ENCODE data around the gene PALD1.

PALD1 gene

DNA sequence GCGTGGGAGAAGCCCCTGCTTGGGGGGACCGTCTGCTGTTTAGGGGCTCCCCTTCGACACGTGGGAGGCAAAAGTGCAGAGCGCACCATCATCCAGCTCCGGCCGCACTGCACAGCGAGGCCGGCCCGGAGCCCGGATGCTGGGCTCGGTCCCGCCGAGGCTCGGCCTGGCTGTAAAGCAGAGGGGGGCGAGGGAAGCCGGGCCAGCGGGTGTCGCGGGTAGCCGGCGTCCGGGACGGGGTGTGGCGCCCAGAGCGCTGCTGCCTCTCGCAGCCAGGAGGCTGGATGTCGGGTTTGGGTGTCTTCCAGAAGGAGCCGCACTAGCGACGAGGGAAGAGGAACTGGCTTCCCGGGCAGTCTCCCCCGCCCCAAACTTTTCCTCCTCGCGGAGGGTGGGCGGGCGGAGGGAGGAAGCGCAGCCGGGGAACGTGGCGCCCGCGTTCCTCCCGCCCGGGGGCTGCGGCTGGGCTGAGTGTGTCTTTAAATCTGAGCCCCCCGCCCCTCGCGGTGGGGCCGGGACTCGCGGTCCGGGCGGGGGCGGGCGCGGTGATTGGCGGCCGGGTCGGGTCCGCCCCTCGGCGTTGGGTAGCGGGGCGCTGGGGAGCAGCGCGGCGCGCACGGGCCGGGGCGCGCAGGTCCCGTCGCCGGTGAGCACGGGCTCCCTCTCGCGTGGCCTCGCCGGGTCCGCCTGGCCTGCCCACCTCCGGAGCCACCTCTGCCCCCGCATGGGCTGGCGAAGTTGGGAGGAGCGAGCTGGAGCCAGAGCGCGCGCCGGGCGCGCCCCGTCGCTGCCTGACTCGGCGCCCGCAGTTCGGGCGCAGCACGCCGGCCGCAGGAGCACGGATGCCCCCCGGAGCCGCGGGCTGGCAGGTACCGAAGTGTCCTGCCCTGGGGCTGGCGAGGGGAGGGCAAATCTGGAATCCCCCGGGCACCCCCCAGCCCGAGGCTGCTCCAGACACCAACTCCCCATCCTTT is at the start of gene PALD1:
Gene PALD1 (plus strand): TSS at position 577 of the 974 bp plus-strand sequence. CDS start 47,185 bp downstream, outside the sequence.
- peak; percentile 18 for DNase-seq (ENCODE audit: low spot score)

DNA sequence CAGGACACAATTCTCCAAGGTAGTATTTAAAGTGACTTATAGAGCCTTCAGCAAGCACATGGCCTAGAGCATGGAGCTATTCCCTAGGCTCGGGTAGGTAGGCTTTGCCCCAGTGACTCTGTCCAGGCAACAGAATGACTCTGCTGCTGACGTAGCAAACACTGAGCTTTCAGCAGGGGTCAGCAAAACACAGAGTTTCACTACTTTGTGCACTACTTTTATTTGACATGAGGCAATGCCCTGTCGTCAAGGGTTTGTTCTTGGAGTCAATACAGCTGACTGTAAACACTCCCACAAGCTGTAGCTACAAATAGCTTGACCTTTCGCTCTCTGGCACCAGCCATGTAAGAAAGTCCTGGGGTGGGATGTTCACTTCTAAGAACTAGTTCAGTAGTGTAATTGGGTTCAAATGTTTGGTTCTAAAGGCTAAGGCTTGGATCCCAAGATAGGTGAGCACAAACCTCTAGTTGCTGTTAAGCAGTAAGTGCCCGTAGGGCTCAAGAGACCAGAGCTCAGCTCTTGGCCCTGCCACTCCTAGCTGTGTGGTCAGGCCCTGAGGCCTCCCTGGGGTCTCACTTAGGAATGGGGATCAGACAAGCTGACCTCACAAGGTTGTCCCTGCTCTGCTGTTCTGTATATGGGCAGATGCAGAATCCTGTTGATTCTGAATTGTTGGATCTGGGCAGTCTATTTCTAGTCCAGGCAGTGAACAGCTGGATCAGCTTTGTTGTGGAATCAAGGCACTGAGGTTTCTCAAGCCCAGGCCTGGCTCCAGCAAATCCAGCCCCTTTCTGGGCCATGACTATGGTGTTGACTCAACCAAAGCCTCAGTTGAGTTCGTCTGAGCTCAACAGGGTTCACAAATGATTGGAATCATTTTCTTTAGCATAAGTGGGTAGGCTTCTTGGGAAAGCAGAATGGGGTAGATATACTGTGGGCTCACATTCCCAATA is 47.8 kb upstream of the PALD1 start:
- no peak for DNase-seq (ENCODE audit: low spot score)

DNA sequence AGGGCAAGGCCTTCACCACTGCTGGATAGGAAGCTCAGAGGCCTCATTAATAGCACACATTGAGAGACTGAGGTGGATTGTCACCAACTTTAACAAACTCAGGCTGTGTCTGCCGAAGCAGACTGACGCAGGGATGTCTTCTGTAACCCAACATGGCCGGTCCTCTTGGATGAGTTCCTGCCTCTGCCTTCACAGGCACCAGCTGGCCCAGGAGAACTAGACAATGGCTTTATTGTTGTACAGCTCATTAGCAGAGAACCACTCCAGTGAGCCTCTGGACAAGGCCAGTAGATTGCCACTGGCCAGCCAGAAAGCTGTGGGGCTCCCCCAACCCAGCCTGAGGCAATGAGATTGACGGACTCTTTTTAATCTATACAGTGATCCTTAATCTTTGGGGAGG is 46.5 kb upstream of the PALD1 start:
- DNase-seq (ENCODE audit: low spot score) = no peak

- no peak for DNase-seq (ENCODE audit: low spot score)
Measured at GRCh38 chr10:70432561-70433263, 45.9 kb upstream of the PALD1 start.

DNA sequence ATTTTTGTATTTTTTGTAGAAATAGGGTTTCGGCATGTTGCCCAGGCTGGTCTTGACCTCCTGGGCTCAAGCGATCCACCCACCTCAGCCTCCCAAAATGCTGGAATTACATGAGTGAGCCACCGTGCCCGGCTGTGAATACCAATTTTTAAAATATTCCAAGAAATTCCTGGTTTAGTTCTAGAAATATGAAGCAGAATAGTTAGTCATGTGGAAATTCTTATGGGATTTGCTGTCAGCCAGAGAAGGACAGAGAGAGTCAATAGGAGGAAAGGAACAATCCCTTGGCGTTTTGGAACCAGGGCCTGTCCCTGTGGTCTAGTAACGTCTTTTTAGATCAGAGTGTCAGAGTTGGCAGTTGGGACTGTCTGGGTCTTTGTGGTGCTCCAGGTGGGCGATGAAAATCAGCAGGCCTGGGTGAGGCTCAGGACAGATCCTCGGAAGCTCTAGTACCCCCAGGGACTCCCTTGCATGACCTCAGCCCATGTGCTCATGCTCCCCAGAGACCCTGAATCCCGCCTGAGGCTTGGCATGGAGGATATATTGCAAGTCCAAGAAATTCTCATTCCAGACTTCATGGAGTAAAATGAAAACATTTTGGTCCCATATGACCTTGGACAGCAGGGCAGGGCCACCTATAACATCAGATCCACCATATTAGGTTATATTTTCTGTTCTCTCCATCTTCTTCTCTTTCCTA is 44.8 kb upstream of the PALD1 start:
- DNase-seq (ENCODE audit: low spot score) = no peak

- DNase-seq (ENCODE audit: low spot score) = no peak
Measured at GRCh38 chr10:70435241-70436085, 43.1 kb upstream of the PALD1 start.

GRCh38 chr10:70437721-70438120 is 40.8 kb upstream of the PALD1 start:
- DNase-seq (ENCODE audit: low spot score) = no peak

- DNase-seq (ENCODE audit: low spot score) = no peak
Measured at GRCh38 chr10:70440296-70441160, 38.0 kb upstream of the PALD1 start.

GRCh38 chr10:70441161-70441894 is 37.2 kb upstream of the PALD1 start, which contains the start of gene NODAL:
TSS of gene NODAL (minus strand) at chr10:70441681. CDS start at chr10:70441667, 14 bp downstream.
- DNase-seq (ENCODE audit: low spot score) = no peak

GRCh38 chr10:70441895-70442309 is 36.7 kb upstream of the PALD1 start:
- no peak for DNase-seq (ENCODE audit: low spot score)

DNA sequence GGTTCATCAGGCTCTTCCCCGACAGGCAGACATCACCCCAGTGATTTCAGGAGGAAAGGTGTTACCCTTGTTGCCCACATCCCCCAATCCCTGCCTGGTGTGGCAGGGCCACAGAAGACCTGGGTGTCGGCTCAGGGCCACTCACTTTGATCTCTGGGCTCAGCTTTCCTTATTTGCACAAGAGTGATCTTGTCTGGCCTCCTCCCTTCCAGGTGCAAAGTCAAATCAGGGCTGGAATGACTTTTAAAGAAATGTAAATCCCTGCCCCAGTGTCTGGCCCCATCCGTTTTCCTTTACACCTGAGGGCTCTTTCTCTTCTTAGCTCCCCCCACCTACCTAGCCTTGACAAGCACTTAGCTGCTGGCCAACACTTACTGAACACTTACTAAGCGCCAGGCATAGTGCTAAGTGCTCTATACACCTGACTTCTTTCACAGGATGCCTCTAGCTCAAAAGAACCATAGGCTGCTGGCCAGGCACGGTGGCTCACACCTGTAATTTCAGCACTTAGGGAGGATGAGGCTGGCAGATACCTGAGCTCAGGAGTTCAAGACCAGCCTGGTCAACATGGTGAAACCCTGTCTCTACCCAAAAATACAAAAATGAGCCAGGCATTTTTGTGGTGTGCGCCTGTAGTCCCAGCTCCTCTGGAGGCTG is 36.1 kb upstream of the PALD1 start:
- DNase-seq (ENCODE audit: low spot score) = no peak

GRCh38 chr10:70444744-70445143 is 33.8 kb upstream of the PALD1 start:
- DNase-seq (ENCODE audit: low spot score) = no peak

DNA sequence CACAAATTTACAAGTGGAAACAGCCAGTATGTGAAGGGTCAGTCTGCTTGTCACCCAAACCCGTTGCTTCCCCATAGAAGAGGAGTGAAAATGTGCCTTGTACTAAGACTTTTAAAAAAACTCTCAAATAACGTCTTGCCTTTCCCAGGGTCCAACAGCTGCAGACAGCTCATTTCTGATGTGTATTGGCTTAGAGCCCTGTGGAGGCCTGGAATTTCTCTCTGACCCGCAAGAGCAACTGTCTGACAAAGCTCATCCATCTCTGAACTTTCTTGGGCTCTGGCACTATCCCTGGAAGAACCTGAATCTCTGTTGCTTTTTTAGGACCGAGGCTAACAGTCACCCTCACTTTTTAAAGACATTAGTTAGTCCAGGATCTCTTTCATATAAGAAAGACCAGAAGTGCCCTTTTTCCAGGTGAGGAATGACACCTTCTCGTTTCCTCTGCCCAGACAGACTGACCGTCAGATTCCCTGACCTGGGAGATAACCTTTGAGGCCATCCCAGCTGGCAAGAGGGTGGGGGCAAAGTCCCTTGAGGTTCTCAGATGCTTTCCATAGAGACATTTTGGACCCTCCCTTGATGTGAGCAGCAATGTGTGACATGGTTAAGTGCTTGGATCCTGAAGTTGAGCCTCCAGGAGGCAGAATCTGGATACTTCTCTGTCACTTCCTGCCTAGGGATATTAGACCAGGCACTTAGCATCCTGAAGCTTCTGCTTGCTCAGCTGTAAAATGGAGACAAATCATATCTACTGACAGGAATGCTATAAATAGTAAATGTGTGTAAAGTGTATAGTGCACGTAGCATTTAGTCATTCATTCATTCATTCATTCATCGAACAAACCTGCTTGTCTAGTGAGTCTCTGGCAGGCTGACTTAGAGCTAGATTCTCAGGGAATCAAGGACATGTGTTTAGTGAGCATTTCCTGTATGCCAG is 32.6 kb upstream of the PALD1 start:
- no peak for DNase-seq (ENCODE audit: low spot score)

DNA sequence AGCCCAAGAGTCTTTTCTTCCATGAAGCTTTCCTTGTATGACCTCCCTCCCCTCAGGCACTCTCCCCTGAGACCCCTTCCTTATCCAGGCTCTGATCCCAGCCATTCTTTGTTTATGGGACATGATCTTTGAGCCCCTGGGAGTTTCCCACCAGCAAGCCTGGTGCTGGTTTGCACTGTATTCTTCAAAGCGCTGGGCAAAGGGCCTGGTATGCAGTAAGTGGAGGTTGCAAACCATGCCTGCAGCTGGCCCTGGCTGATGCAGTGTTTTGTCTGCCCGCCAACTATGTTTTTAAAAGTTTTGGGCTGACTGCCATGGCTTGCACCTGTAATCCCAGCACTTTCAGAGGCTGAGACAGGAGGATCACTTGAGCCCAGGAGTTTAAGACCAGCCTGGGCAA is 30.3 kb upstream of the PALD1 start:
- no peak for DNase-seq (ENCODE audit: low spot score)

GRCh38 chr10:70455213-70455630 is 23.3 kb upstream of the PALD1 start:
- no peak for DNase-seq (ENCODE audit: low spot score)

DNA sequence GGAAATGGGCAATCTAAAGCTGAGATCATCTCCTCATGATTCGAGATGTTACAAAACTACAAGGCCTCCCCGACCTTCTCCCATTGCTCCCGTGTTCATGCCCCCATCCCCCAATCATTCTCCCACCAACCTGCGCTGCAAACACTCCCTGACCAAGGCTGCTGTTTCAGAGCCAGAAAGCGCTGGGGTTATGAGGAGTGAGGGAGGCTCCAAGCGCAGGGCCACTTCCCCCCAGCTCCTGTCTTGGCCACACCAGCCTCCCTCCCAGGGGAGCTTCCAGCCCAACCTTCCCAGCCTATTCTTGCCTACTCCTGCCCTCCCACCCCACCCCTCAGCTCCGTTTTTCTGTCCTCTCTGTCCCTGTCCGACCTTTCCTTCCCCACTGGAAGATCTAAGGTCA is 22.4 kb upstream of the PALD1 start:
- DNase-seq (ENCODE audit: low spot score) = no peak

GRCh38 chr10:70457759-70458305 is 20.7 kb upstream of the PALD1 start:
- DNase-seq (ENCODE audit: low spot score) = no peak

All from activated CD4-positive, alpha-beta T cell treated with anti-CD3 and anti-CD28 coated beads, Interleukin-2, Interleukin-4, amounts not matched to agents 100 ng/mL and 50 ng/mL, durations not matched to agents 16 hours and 8 hours (primary cell).